Measurements from ENCODE around the gene CLTC. TPM values are rescaled to one million over a fixed set of nuclear protein-coding genes. Genes with fewer than 3 reads are reported as not detected.
"Not testable (repeated sequence)": the region's sequence is repeated elsewhere in the genome, so short reads cannot be mapped to it uniquely, and the experiment has no call there.

The CLTC gene
- 213 TPM for total RNA-seq

DNA sequence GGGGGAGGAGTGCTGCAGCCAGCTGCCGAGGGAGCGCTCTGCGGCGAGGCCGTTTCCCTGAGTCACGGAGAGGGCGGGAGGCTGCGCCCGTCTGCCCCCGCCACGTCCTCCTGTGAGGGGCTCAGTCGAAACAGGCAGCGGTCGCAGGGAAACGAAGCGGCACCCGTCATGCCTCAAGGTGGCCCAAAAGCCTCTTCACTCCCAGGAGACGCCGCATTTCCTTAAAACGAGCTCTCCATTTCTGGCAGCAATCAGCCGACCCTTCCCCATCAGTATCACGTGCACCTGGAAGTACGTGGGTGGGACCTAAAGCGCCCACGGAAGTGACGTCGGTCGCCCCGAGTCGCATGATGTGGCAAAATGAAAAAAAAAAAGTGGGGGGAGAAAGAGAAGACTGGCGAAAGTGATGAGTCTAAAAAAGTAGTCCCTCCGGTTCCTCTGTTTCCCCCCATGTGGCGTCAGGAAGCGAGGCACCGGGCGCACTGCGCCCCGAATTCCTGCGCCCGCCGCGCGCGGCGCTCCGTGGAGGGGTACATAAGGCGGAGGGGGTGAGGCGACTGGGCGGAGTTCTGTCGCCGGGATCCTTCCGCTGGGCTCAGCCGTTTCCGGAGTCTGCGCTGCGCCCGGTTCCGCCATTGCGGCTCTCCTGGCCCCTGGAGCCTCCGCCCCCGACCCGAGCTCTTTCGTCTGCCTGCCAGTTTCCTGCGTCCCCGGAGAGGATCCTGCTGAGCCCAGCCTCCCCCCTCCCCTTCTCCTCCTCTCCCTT is at the start of gene CLTC:
Gene CLTC (plus strand): TSS at position 598 of the 766 bp plus-strand sequence. CDS start 237 bp downstream, outside the sequence.
- intact Hi-C loops (cut with DNase I) = no loop called here
- ATAC-seq (peak; percentile 97), DNase-seq (ENCODE audit: low spot score) (peak; percentile 95)

- intact Hi-C loops (cut with DNase I) = no loop called here
- DNase-seq (ENCODE audit: low spot score) (no peak), ATAC-seq (no peak)
These were observed 47.3 kb upstream of the CLTC start for GRCh38 chr17:59572301-59572924.

DNA sequence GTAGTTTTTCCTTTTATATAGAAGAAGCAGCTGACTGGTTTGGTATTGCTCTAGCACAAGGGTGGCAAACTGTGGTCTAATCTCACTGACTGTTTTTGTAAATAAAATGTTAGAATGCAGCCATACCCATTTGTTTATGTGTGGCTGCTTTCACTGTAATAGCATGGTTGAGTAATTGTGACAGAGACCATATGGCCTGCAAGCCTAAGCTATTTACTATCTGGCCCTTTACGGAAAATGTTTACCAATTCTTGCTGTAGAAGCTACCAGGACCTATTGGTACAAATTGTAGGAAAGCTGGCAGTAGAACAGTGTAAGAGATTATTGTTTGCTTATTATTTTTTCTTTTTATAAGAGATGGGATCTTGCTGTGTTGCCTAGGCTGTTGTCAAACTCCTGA is 35.5 kb upstream of the CLTC start:
- intact Hi-C loops (cut with DNase I); ATAC-seq; DNase-seq (ENCODE audit: low spot score): not testable (repeated sequence)

- no peak for ATAC-seq
- intact Hi-C loops (cut with DNase I) = no loop called here
- no peak for DNase-seq (ENCODE audit: low spot score)
These were observed 19.5 kb upstream of the CLTC start for GRCh38 chr17:59600169-59600568.

DNA sequence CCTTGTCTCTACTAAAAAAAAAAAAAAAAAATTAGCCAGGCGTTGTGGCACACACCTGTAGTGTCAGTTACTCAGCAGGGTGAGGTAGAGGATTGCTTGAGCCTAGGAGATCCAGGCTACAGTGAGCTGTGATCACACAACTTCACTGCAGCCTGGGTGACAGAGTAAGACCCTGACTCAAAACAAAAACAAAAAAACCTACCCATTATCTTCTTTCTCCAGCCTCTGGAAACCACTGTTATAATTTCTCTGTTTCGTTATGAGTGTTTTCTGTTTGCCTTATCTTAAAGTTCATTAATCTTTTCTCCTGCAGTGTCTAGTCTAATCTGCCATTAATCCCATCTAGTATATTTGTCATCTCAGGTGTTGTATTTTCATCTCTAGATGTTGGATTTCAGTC is 18.6 kb upstream of the CLTC start:
- DNase-seq (ENCODE audit: low spot score) (no peak), ATAC-seq (no peak)
- intact Hi-C loops (cut with DNase I) = no loop called here

DNA sequence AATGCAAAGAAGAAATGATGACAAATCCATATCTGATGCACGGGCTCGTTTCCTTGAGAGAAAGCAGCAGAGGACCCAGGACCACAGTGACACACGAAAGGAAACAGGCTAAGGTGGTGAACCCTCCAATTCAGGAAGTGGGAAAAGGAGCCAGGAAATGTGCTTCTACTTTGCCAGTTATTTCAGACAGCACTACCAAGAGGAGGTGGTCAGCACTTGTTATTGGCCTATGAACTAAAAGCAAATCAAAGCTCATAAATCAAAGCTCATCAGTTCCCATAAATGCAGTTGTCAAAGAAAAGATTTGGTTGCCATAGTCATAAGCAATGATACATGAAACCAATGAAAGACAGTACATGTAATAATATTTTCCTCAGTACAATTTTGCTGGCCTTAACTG is 12.6 kb upstream of the CLTC start:
- no peak for DNase-seq (ENCODE audit: low spot score)
- ATAC-seq = no peak
- intact Hi-C loops (cut with DNase I) = no loop called here

- intact Hi-C loops (cut with DNase I) = no loop called here
- ATAC-seq = no peak
These were observed 11.8 kb upstream of the CLTC start for GRCh38 chr17:59607817-59608403.

GRCh38 chr17:59611503-59611902 is 8.2 kb upstream of the CLTC start:
- intact Hi-C loops (cut with DNase I) = no loop called here
- no peak for ATAC-seq
- DNase-seq (ENCODE audit: low spot score) = no peak

More at GRCh38 chr17:59607817-59608403, 11.8 kb upstream of the CLTC start:
- no peak for DNase-seq (ENCODE audit: low spot score)

DNA sequence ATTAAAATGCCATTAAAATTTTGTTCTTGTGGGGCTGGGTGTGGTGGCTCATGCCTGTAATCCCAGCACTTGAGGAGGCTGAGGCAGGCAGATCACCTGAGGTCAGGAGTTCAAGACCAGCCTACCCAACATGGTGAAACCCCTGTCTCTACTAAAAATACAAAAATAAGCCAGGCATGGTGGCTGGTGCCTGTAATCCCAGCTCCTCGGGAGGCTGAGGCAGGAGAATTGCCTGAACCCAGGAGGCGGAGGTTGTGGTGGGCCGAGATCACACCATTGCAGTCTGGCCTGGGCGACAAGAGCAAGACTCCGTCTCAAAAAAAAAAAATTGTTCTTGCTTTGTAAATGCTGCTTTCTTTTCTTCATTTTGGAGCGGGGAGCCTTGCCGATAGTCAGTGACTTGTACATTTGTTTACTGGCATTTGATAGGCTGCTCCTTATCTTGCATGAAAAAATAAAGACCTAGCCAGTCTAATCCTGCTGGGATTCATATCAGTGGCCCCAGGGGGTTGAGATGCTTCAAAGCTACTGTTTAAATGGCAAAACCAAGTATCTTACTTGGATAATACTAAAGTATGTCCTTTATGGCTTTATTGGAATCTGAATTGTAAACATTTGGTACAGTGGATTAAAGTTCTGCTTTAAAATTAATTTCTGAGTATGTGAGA is 3.3 kb upstream of the CLTC start:
- DNase-seq (ENCODE audit: low spot score) (no peak), ATAC-seq (no peak)
- intact Hi-C loops (cut with DNase I) = no loop called here

DNA sequence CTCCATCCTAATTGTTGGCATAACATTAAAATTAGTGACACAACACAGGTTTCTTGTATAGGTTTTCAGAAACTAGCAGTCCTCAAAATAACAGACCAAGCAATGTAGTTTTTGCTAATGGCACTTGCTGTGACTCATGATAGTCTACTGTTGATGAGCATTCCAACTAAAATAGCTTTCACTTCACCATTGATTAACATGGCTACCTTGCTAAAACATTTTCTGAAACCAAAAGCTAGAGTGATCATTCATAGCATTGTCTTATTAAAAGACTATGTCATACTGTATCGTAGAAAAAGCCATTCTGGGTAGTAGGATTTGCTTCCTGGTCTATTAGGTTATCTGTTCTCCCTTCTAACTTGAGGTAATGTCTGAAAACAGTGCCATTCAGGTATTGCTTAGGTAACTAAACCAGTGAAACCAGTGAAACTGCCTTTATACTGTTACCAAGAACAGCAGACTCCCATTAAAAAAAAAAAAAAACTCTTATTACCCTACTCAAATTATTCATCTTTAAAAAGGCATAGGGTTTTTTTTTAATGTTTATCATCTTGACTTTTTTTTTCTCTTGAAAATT is 2.5 kb upstream of the CLTC start:
- ATAC-seq = no peak
- no peak for DNase-seq (ENCODE audit: low spot score)
- intact Hi-C loops (cut with DNase I) = no loop called here

DNA sequence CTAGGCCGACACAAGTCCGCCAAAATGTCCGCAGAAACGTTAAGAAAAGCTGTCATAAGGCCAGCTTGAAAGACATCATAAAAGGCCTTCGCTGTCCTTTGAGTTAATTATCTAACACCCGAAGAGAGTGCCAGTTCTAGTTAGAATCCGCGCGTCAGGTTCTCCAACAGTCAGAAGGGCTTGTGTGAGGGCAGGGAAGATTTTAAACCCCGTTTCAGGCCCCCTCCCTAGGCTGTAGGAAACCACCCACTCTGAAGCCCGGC is 729 bp upstream of the CLTC start:
- ATAC-seq (no peak), DNase-seq (ENCODE audit: low spot score) (no peak)
- intact Hi-C loops (cut with DNase I) = no loop called here

DNA sequence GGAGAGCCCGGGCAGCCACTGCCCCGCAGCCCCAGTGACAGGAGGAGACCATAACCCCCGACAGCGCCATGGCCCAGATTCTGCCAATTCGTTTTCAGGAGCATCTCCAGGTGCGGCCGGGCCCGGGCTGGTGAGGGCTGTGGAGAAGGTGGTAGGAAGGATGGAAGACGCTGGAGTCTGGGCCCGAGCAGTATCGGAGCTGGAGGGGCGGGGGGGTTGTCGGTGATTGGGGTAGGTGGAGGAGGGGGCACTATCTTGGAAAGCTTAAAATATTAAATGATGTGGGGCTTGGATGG is 317 bp downstream of the CLTC start:
- DNase-seq (ENCODE audit: low spot score) = no peak
- intact Hi-C loops (cut with DNase I) = no loop called here
- ATAC-seq = no peak

GRCh38 chr17:59620518-59621259 is 994 bp downstream of the CLTC start:
- intact Hi-C loops (cut with DNase I) = no loop called here

GRCh38 chr17:59621771-59622170 is 2.1 kb downstream of the CLTC start:
- DNase-seq (ENCODE audit: low spot score) (no peak), ATAC-seq (no peak)
- intact Hi-C loops (cut with DNase I) = no loop called here

More at GRCh38 chr17:59620518-59621259, 994 bp downstream of the CLTC start:
- ATAC-seq (no peak), DNase-seq (ENCODE audit: low spot score) (peak; percentile 73)

GRCh38 chr17:59623151-59623550 is 3.5 kb downstream of the CLTC start:
- intact Hi-C loops (cut with DNase I) = no loop called here
- ATAC-seq = no peak
- no peak for DNase-seq (ENCODE audit: low spot score)

GRCh38 chr17:59626756-59627155 is 7.1 kb downstream of the CLTC start:
- no peak for DNase-seq (ENCODE audit: low spot score)
- intact Hi-C loops (cut with DNase I) = no loop called here
- no peak for ATAC-seq

DNA sequence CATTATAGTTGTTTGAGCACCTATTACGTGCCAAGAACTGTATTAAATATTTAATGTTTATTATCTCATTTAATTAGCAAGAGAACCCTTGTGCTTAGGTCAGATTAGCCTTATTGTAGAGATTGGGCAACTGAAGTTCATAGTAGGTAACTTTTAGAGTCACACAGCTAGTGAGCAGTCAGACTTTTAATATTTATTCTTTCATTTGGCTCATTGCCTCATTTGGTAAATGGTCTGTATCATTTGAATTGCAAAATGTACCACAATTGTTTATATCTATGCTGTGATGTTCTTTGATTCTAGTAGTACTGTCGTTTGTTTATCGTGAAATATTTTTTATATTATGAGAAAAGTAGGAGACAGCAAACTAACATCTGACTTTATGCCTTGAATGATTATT is 7.6 kb downstream of the CLTC start:
- DNase-seq (ENCODE audit: low spot score) (no peak), ATAC-seq (no peak)
- intact Hi-C loops (cut with DNase I) = no loop called here

DNA sequence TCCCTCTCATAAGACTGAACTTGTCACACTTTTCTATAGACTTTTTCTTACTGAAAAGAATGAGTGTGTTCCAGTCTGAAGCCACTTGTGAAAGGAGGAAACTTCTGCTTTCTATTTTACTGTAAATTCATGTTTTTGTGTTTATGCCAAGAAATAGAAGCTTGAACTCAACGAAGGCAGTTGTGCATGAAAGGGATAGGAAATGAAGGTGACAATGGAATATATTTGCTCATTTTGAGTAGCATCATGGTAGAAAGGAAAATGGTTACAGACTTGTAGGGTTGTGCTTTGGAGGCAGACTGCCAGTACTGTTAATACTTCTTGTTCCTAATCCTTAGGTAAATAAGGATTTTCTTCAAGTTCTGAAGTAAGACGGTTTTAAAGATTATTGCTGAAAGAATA is 8.1 kb downstream of the CLTC start:
- DNase-seq (ENCODE audit: low spot score) = no peak
- intact Hi-C loops (cut with DNase I) = no loop called here
- ATAC-seq = no peak

DNA sequence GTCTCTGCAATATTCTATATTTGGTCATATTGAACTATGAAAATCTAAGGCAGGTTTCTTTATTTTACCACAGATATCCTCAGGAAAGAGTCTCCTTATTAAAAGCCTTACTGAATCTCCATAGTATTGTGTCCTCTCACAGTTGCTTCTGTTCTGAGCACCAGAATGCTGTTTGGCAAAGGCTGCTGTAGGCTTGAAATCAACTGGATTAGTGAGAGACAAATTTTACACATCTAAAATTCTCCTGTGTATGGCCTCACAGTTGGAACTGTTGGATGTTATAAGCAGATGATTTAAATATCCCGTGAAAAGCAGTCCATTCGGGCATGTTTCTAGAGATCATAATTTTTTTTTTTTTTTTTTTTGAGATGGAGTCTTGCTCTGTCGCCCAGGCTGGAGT is 9.5 kb downstream of the CLTC start:
- intact Hi-C loops (cut with DNase I) = no loop called here
- ATAC-seq (no peak), DNase-seq (ENCODE audit: low spot score) (no peak)
